ENCODE results near the gene FKBP9. TPM values are rescaled to one million over a fixed set of nuclear protein-coding genes. Genes with fewer than 3 reads are reported as not detected.

FKBP9 gene
- total RNA-seq, 1 experiment from 2014 or later: 82.6 TPM

GRCh38 chr7:32947420-32947983 lies 9.7 kb upstream of the FKBP9 start:
- no peak for TF ChIP-seq CTCF (IDR thresholded peaks at IDR 0.05; ENCODE audit: insufficient read depth in 1 of 2, low read depth in 1 of 2, low read length in 1 of 2, severe bottlenecking in 1 of 2, unreplicated experiment in 1 of 2)
- DNase-seq: no peak
- Histone ChIP-seq H3K36me3 (ENCODE audit: control insufficient read depth, insufficient read depth, low read length) (no peaks in the 10 kb centered on the region), H3K4me3 (ENCODE audit: low read depth, low read length) (no peak overlapping the region), H3K9me3 (peaks cover 25% of the 10 kb centered on the region; the same call in 1 of the 2 replicates), H3K27me3 (replicated peaks; ENCODE audit: control insufficient read depth, insufficient read depth, low read length) (no peaks in the 10 kb centered on the region), H3K4me1 (peaks cover 5% of the 10 kb centered on the region; the same call in 1 of the 2 replicates)
- Mint-ChIP-seq H3K9me3 (ENCODE audit: unreplicated experiment) (peaks cover 26% of the 10 kb centered on the region), H3K36me3 (ENCODE audit: insufficient read depth, unreplicated experiment) (peaks cover 4% of the 10 kb centered on the region), H3K4me3 (ENCODE audit: unreplicated experiment) (no peak overlapping the region), H3K27ac (ENCODE audit: unreplicated experiment) (no peak overlapping the region), H3K4me1 (ENCODE audit: low read depth, unreplicated experiment) (no peaks in the 10 kb centered on the region), H3K27me3 (ENCODE audit: insufficient read depth, unreplicated experiment) (no peaks in the 10 kb centered on the region)
- intact Hi-C loops (cut with micrococcal nuclease; ENCODE audit: unreplicated experiment): no loop called here
- no TSS peak for BruUV-seq (replicated peaks)
- CTCF ChIA-PET: interaction anchor here (0.6 kb wide), 1 partner anchor 57 kb away, joined by 5 read pairs; no protein-coding TSS in a partner anchor
- POLR2A ChIA-PET: no interaction called here

GRCh38 chr7:32948202-32948601 lies 9.0 kb upstream of the FKBP9 start:
- ChIA-PET CTCF (interaction anchor here (0.6 kb wide), 1 partner anchor 57 kb away, joined by 5 read pairs; no protein-coding TSS in a partner anchor), POLR2A (no interaction called here)
- BruUV-seq (replicated peaks): no TSS peak
- Mint-ChIP-seq H3K27ac (ENCODE audit: unreplicated experiment) (no peak overlapping the region), H3K4me1 (ENCODE audit: low read depth, unreplicated experiment) (no peaks in the 10 kb centered on the region), H3K36me3 (ENCODE audit: insufficient read depth, unreplicated experiment) (peaks cover 4% of the 10 kb centered on the region), H3K9me3 (ENCODE audit: unreplicated experiment) (peaks cover 26% of the 10 kb centered on the region), H3K27me3 (ENCODE audit: insufficient read depth, unreplicated experiment) (no peaks in the 10 kb centered on the region), H3K4me3 (ENCODE audit: unreplicated experiment) (no peak overlapping the region)
- Histone ChIP-seq H3K4me3 (ENCODE audit: low read depth, low read length) (no peak overlapping the region), H3K4me1 (peaks cover 4% of the 10 kb centered on the region; the same call in 1 of the 2 replicates), H3K27me3 (replicated peaks; ENCODE audit: control insufficient read depth, insufficient read depth, low read length) (no peaks in the 10 kb centered on the region), H3K9me3 (peaks cover 23% of the 10 kb centered on the region; the same call in 1 of the 2 replicates), H3K36me3 (ENCODE audit: control insufficient read depth, insufficient read depth, low read length) (no peaks in the 10 kb centered on the region)
- no peak for DNase-seq
- intact Hi-C loops (cut with micrococcal nuclease; ENCODE audit: unreplicated experiment): no loop called here
- TF ChIP-seq CTCF (IDR thresholded peaks at IDR 0.05; ENCODE audit: insufficient read depth in 1 of 2, low read depth in 1 of 2, low read length in 1 of 2, severe bottlenecking in 1 of 2, unreplicated experiment in 1 of 2): no peak

GRCh38 chr7:32952876-32953275 lies 4.4 kb upstream of the FKBP9 start:
- BruUV-seq (replicated peaks): no TSS peak
- H3K4me3 Mint-ChIP-seq (ENCODE audit: unreplicated experiment): no peak overlapping the region
- ChIA-PET CTCF (no interaction called here), POLR2A (no interaction called here)
- H3K27me3 Mint-ChIP-seq (ENCODE audit: insufficient read depth, unreplicated experiment): no peaks in the 10 kb centered on the region
- 0 out of 2 replicates have a peak, but pooled peaks cover 6% of the 10 kb centered on the region for H3K4me1 ChIP-seq
- H3K4me3 ChIP-seq (ENCODE audit: low read depth, low read length): no peak overlapping the region
- H3K36me3 ChIP-seq (ENCODE audit: control insufficient read depth, insufficient read depth, low read length): no peaks in the 10 kb centered on the region
- H3K27ac Mint-ChIP-seq (ENCODE audit: unreplicated experiment): no peak overlapping the region
- DNase-seq: no peak
- peaks cover 9% of the 10 kb centered on the region for H3K36me3 Mint-ChIP-seq (ENCODE audit: insufficient read depth, unreplicated experiment)
- peaks cover 13% of the 10 kb centered on the region for H3K9me3 Mint-ChIP-seq (ENCODE audit: unreplicated experiment)
- intact Hi-C loops (cut with micrococcal nuclease; ENCODE audit: unreplicated experiment): no loop called here
- no peaks in the 10 kb centered on the region for H3K27me3 ChIP-seq (replicated peaks; ENCODE audit: control insufficient read depth, insufficient read depth, low read length)
- H3K9me3 ChIP-seq: peaks cover 8% of the 10 kb centered on the region; the same call in 1 of the 2 replicates
- no peaks in the 10 kb centered on the region for H3K4me1 Mint-ChIP-seq (ENCODE audit: low read depth, unreplicated experiment)
- no peak for TF ChIP-seq CTCF (IDR thresholded peaks at IDR 0.05; ENCODE audit: insufficient read depth in 1 of 2, low read depth in 1 of 2, low read length in 1 of 2, severe bottlenecking in 1 of 2, unreplicated experiment in 1 of 2)

Measured in Caco-2 (cell line).